ENCODE measurements around the gene PARL. TPM values are rescaled to one million over a fixed set of nuclear protein-coding genes. Genes with fewer than 3 reads are reported as not detected.

The PARL gene
- total and polyA plus RNA-seq, 2 experiments from 2014 or later: 32.3 to 47.9 TPM

DNA sequence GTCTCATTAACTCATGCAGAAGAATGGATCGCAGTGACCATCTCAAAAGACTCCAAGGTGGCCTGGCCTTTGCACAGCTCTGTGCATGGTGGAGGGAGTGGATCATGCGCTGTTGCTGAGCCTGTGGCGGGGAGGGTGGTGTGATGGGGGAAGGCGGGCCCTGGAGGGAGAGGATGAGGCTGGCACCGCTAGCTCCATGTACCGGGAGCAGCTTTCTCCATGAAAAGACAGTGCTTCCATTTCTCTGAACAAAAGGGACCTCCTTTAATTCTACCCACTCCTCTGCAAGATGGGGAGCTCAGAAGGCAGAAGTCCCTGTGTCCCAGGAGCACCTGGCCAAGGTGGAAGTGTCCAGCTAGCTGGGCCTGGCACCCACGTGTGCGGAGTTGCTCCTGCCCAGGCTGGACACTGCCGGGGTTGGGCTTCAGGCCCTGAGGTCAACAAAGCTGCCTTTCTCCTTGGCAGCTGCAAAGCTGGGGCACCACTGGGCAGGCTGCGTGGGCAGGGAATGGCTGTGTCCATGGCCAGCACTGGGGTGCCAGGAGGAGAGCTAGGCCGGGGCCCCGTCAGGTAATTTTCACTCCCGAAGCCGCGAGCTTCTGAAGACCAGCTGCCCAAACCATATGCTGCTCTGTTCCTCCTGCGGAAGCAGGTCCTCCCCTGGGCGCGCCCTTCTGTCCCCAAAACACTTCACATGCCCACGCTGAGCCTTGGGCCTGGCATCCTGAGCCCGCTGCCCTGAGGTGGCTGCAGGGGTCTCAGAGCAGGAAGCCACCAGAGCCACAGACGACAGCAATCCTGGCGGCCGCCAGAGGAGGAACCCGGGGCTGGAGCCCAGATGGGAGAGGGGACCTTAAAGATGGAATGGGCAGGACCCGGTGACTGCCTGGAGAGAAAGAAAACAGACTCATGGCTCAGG is 65.7 kb downstream of the PARL start:
- Histone ChIP-seq H3K4me1 (ENCODE audit: insufficient read depth) (no peaks in the 10 kb centered on the region), H3K9me3 (ENCODE audit: low read depth) (no peaks in the 10 kb centered on the region), H3K27ac (no peak overlapping the region), H3K4me2 (no peak overlapping the region), H3K36me3 (replicated peaks; ENCODE audit: insufficient read depth, low read depth) (no peaks in the 10 kb centered on the region), H3K27me3 (no peaks in the 10 kb centered on the region), H3K9me2 (replicated peaks; ENCODE audit: insufficient read depth) (no peaks in the 10 kb centered on the region), H2AFZ (no peak overlapping the region), H3K4me3 (no peak overlapping the region), H4K20me1 (ENCODE audit: insufficient read depth, poor library complexity, severe bottlenecking) (no peaks in the 10 kb centered on the region), H3K79me2 (no peaks in the 10 kb centered on the region)
- 95% methylated on average over 25 of the region's 25 CpGs for WGBS (ENCODE audit: low lambda C conversion rate, missing lambda C conversion rate)
- DNase-seq (ENCODE audit: low spot score): no peak
- TF ChIP-seq, protein P1, sequence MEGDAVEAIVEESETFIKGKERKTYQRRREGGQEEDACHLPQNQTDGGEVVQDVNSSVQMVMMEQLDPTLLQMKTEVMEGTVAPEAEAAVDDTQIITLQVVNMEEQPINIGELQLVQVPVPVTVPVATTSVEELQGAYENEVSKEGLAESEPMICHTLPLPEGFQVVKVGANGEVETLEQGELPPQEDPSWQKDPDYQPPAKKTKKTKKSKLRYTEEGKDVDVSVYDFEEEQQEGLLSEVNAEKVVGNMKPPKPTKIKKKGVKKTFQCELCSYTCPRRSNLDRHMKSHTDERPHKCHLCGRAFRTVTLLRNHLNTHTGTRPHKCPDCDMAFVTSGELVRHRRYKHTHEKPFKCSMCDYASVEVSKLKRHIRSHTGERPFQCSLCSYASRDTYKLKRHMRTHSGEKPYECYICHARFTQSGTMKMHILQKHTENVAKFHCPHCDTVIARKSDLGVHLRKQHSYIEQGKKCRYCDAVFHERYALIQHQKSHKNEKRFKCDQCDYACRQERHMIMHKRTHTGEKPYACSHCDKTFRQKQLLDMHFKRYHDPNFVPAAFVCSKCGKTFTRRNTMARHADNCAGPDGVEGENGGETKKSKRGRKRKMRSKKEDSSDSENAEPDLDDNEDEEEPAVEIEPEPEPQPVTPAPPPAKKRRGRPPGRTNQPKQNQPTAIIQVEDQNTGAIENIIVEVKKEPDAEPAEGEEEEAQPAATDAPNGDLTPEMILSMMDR (IDR thresholded peaks at IDR 0.05; ENCODE audit: poor library complexity): no peak
- TF ChIP-seq EZH2 (IDR thresholded peaks at IDR 0.05; ENCODE audit: borderline replicate concordance) (no peak), EZH2phosphoT487 (IDR thresholded peaks at IDR 0.05; ENCODE audit: low read depth, severe bottlenecking, unreplicated experiment) (no peak)

DNA sequence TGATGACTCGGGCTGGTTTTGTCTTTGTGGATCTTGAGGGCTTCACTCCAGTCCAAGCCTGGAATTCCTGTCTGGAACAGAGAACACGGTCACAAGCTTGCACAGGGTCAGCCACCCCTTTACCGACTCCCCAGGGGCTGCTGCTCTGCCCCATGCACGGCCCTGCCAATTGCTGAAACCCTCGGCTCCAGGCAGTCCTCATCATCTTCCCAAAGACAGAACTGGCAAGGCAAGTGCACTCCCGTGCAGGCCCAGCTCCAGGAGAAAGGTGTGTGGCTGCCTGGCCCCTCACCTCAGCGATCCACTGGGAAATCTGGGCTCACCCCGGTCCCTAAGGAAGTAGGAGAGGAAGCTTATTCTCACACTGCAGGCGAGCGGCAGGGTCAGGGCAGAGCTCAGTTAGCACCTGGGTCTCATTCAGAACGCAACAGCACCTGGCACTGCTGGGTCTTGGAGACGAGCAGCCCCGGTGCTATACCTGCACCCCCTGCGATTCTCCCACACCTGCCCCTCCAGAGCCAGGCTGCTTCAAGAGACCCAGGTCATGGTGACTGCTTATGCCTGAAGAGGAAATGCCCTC is 66.5 kb downstream of the PARL start:
- H3K79me2 ChIP-seq: no peaks in the 10 kb centered on the region
- H3K4me2 ChIP-seq: no peak overlapping the region
- no peaks in the 10 kb centered on the region for H3K36me3 ChIP-seq (replicated peaks; ENCODE audit: insufficient read depth, low read depth)
- H3K27me3 ChIP-seq: no peaks in the 10 kb centered on the region
- no peak overlapping the region for H3K27ac ChIP-seq
- H4K20me1 ChIP-seq (ENCODE audit: insufficient read depth, poor library complexity, severe bottlenecking): no peaks in the 10 kb centered on the region
- no peaks in the 10 kb centered on the region for H3K4me1 ChIP-seq (ENCODE audit: insufficient read depth)
- no peaks in the 10 kb centered on the region for H3K9me2 ChIP-seq (replicated peaks; ENCODE audit: insufficient read depth)
- no peak overlapping the region for H2AFZ ChIP-seq
- WGBS (ENCODE audit: low lambda C conversion rate, missing lambda C conversion rate): 92% methylated on average over 14 of the region's 14 CpGs
- H3K4me3 ChIP-seq: no peak overlapping the region
- DNase-seq (ENCODE audit: low spot score): no peak
- H3K9me3 ChIP-seq (ENCODE audit: low read depth): no peaks in the 10 kb centered on the region
- TF ChIP-seq EZH2phosphoT487 (IDR thresholded peaks at IDR 0.05; ENCODE audit: low read depth, severe bottlenecking, unreplicated experiment) (no peak), EZH2 (IDR thresholded peaks at IDR 0.05; ENCODE audit: borderline replicate concordance) (no peak)
- TF ChIP-seq, protein P1 (IDR thresholded peaks at IDR 0.05; ENCODE audit: poor library complexity): no peak

DNA sequence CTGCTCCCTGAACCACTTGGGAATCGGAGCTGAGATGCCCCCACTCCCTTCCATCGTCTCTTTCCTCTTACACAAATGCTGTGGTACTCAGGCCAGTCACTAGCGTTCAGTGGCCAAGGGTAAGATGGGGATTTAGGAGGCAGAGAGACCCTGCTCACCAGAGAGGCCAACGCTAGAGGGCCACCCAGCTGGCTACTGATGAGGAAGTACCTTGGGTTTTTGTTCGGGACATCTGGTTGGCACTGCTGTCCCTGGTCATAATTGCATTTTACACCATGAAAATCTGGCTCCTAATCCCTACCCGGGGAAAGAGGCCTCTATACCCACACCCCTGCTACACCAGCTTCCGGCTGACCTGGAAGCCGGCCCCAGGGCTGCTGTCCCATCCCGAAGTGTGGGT is 67.0 kb downstream of the PARL start:
- H4K20me1 ChIP-seq (ENCODE audit: insufficient read depth, poor library complexity, severe bottlenecking): no peaks in the 10 kb centered on the region
- H3K36me3 ChIP-seq (replicated peaks; ENCODE audit: insufficient read depth, low read depth): no peaks in the 10 kb centered on the region
- H3K79me2 ChIP-seq: no peaks in the 10 kb centered on the region
- no peak overlapping the region for H2AFZ ChIP-seq
- H3K4me1 ChIP-seq (ENCODE audit: insufficient read depth): no peaks in the 10 kb centered on the region
- H3K4me2 ChIP-seq: no peak overlapping the region
- H3K27me3 ChIP-seq: no peaks in the 10 kb centered on the region
- no peak overlapping the region for H3K4me3 ChIP-seq
- TF ChIP-seq EZH2phosphoT487 (IDR thresholded peaks at IDR 0.05; ENCODE audit: low read depth, severe bottlenecking, unreplicated experiment) (no peak), EZH2 (IDR thresholded peaks at IDR 0.05; ENCODE audit: borderline replicate concordance) (no peak)
- TF ChIP-seq, protein P1 (IDR thresholded peaks at IDR 0.05; ENCODE audit: poor library complexity): no peak
- no peak for DNase-seq (ENCODE audit: low spot score)
- no peaks in the 10 kb centered on the region for H3K9me2 ChIP-seq (replicated peaks; ENCODE audit: insufficient read depth)
- WGBS (ENCODE audit: low lambda C conversion rate, missing lambda C conversion rate): 91% methylated on average over 9 of the region's 9 CpGs
- no peak overlapping the region for H3K27ac ChIP-seq
- no peaks in the 10 kb centered on the region for H3K9me3 ChIP-seq (ENCODE audit: low read depth)

Data from hepatocyte (in vitro differentiated cells).